ENCODE results near the gene CCNG2. TPM values are rescaled to one million over a fixed set of nuclear protein-coding genes. Genes with fewer than 3 reads are reported as not detected.
A peak's percentile ranks its signal among the peaks of the same experiment; 100 is the strongest.
"Not testable (repeated sequence)": the region's sequence is repeated elsewhere in the genome, so short reads cannot be mapped to it uniquely, and the experiment has no call there.

CCNG2 gene
- total RNA-seq, result 10 to 100 TPM; 36.6 to 38.0 TPM
- long read RNA-seq, donor 1, full-length matches to known transcripts, result 17 of 30 reads
- long read RNA-seq, donor 1, partial matches to known transcripts, result 5 of 30 reads
- long read RNA-seq, donor 1, other reads (novel, unspliced or antisense), result 8 of 30 reads
- long read RNA-seq, donor 2, full-length matches to known transcripts, result 3 of 4 reads
- long read RNA-seq, donor 2, partial matches to known transcripts, result 0 of 4 reads
- long read RNA-seq, donor 2, other reads (novel, unspliced or antisense), result 1 of 4 reads

GRCh38 chr4:77156912-77157858, at the start of gene CCNG2:
Gene CCNG2, plus strand, starts transcription at chr4:77157207. Its CDS starts 1,326 bp downstream, at chr4:77158533.
- DNase-seq (ENCODE audit: low spot score), result peak; percentile 95
- intact Hi-C loops (cut with DNase I), result loop anchor here in 1 of 2 donors (5.0 to 10.0 kb wide), 2 partner anchors 52 to 80 kb away; partner anchors contain the start of gene CCNI

DNA sequence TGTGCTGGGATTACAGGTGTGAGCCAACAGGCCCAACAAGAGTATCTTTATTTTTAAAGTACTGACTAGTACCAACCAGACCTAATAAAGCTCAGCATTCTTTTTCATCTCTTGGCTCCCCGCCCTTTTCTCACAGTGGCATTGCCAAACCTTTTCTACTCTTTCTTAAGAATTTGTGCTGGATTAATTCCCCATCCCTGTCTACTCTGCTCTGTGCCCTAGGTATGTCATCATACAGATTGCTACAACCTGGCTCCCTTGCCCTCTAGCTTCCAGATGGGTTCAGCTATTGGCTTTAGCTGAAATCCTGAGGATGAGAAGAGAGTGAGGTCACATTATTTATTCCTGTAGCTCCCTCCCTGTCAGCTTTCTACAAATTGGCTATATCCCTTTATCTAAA, 46.3 kb upstream of the CCNG2 start:
- intact Hi-C loops (cut with DNase I), result no loop called here
- DNase-seq (ENCODE audit: low spot score), result no peak

DNA sequence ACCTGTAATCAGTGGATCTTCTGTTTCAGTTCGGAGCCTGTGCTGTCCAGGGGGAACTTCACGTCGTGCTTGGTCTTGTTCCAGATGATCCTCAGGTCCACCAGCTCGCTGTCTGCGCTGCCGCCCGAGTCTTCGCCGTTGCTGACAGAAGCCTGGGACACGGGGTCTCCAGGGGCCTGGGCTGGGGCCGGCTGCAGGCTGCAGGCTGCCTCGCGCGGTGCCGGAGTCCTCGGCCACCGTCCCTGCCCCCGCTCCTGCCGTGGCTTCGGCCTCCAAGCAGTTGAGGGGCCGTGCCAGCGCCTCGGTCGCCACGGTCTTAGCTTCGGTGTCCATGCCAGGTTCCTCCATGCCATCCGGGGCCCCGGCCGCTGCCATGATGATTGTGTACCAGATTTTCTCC, 43.9 kb upstream of the CCNG2 start:
- no peak for DNase-seq (ENCODE audit: low spot score)
- intact Hi-C loops (cut with DNase I), result no loop called here

GRCh38 chr4:77117721-77118120, 39.3 kb upstream of the CCNG2 start:
- intact Hi-C loops (cut with DNase I), result no loop called here
- no peak for DNase-seq (ENCODE audit: low spot score)

DNA sequence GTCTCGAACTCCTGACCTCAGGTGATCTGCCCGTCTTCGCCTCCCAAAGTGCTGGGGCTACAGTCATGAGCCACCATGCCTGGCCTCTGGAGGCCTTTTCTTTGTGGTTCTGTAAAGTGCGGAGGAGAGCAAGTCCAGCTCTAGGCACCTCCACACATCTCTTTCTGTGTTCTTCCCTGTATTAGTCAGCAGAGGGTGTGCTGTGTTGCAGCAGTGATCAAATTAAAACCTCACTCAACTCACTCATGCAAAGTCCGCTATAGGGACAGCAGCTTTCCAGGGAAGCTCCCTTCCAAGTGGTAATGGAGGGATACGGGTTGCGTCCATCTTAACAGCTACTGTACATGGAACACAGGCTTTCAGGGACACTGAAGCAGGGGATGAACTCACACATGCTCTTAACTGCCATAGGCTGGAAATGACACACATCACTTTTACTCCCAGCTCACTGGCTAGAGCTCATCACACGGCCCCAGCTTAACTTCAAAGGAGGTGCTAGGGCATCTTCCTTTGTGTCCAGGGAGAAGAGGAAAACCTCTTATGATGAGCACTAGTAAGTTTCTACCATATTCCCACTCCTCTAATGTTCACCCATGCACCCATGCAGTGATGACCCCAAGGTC, 36.0 kb upstream of the CCNG2 start:
- intact Hi-C loops (cut with DNase I), result no loop called here

DNA sequence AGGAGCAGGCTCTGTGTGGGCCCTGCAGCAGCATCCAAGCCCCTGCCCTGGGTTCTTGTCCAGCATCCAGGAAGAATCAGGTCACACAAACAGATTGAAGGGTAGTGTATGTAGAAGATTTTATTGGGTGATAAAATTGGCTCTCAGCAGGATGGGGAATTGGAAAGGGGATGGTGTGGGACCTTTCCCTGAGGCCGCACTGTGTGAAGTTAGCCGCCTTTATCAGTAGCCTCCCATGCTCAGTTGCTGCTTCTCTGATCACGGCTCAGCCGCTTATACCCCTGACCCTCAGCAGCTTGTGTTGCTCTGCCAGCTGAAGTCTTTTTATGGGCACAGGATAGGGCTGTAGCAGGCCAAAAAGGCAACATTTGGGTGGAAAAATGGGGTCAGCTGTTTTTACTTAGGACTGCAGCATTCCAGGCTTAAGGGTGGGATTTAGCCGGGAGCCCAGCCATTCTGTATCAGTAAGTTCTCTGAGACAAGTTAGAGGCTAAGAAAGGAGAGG, 35.2 kb upstream of the CCNG2 start:
- DNase-seq (ENCODE audit: low spot score), result no peak
- intact Hi-C loops (cut with DNase I), result no loop called here

More for the DNA sequence above, 36.0 kb upstream of the CCNG2 start:
- no peak for DNase-seq (ENCODE audit: low spot score)

GRCh38 chr4:77122656-77123055, 34.4 kb upstream of the CCNG2 start:
- intact Hi-C loops (cut with DNase I), result no loop called here
- no peak for DNase-seq (ENCODE audit: low spot score)

DNA sequence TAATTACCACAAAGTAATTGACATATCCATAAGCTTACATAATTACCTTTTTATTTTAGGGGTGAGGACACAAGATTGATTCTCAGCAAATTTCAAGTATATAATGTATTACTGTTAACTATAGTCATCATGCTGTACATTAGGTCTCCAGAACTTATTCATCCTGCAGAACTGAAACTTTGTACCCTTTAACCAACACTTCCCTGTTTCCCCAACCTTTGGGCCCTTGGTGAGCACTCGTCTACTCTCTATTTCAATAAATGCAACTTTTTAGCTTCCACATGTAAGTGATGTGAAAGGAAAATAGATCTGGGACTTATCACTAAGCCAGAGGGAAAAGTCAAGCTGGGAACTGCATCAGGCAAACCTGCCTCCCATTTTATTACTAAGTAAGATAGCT, 33.6 kb upstream of the CCNG2 start:
- no peak for DNase-seq (ENCODE audit: low spot score)
- intact Hi-C loops (cut with DNase I), result no loop called here

DNA sequence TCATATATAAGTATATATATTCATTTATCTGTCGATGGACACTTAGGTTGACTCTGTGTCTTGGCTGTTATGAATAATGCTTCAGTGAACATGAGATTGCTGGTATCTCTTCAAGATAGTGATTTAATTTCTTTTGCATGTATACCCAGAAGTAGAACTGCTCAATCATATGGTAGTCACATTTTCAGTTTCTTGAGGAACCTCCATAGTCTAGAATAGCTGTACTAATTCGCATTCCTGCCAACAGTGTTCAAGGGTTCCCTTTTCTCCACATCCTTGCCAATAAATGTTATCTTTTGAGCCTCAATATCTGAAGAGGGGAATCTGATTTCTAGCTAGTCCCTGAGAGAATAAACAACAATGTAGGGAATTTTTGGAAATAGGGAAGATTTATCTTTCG, 32.4 kb upstream of the CCNG2 start:
- no peak for DNase-seq (ENCODE audit: low spot score)
- intact Hi-C loops (cut with DNase I), result no loop called here

DNA sequence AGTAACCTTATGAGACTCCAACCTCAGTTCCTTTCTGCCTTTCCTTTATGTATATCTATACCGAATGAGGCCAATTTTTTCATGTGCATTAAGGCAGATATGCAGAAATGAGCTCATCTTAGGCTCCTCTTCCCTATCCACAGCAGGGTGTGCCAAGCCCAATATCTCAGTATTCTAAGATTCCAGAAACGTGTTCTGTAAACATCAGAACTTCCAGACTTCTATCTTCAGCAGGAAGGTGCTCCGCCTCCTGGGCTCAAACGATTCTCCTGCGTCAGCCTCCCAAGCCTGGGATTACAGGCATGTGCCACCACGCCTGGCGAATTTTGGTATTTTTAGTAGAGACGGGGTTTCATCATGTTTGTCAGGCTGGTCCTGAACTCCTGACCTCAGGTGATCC, 31.0 kb upstream of the CCNG2 start:
- intact Hi-C loops (cut with DNase I), result no loop called here
- DNase-seq (ENCODE audit: low spot score), result no peak

DNA sequence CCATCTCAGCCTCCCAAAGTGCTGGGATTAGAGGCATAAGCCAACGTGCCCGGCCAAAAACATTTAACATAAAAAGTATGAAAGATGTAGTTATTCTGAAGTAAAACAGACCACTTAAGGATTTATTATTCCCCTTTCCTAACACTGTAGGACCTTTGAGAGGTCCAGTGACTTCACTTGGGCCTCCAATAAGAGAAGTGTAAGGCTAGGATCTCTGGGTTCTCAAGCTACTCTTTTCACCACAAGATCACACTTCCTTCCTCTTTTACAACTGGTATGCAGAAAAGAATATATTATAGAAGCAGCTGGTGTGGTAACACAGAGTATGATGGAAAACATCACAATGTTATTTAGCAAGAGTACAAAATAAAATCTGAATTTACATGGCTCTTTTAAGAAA, 30.2 kb upstream of the CCNG2 start:
- DNase-seq (ENCODE audit: low spot score), result no peak
- intact Hi-C loops (cut with DNase I), result no loop called here

- intact Hi-C loops (cut with DNase I), result no loop called here
Measured at GRCh38 chr4:77127215-77127614, 29.8 kb upstream of the CCNG2 start.

DNA sequence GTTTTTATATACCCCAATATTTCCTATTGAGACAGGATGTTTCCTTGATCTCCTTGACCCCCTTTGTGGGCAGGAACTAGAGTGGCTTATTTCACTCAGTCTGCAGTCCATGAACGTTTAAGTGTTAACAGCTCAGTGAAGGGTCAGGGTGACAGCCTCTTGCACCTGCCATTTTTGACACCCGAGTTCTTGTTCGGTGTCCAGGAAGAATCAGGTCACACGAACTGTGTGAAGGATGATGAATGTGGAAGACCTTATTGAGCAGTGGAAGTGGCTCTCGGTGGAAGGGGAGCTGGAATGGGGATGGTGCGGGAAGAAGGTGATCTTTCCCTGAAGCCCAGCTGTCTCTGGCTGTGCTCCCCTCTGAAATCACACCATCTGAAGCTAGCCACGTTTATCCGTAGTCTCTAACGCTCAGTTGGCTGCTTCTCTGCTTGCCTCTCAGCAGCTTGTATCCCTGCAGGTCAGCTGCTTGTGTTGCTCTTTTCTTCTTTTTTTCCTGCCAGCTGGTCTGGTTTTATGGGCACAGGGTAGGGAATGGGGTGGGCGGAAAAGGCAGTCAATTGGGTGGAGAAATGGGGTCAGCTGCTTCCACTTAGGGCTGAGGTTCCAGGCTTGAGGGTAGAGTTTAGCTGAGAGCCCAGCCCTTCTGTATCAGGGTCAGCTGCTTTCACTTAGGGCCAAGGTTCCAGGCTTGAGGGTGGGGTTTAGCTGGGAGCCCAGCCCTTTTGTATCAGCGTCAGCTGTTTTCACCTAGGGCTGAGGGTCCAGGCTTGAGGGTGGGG, 29.0 kb upstream of the CCNG2 start:
- DNase-seq (ENCODE audit: low spot score), result no peak
- intact Hi-C loops (cut with DNase I), result no loop called here

More at GRCh38 chr4:77127215-77127614, 29.8 kb upstream of the CCNG2 start:
- no peak for DNase-seq (ENCODE audit: low spot score)

DNA sequence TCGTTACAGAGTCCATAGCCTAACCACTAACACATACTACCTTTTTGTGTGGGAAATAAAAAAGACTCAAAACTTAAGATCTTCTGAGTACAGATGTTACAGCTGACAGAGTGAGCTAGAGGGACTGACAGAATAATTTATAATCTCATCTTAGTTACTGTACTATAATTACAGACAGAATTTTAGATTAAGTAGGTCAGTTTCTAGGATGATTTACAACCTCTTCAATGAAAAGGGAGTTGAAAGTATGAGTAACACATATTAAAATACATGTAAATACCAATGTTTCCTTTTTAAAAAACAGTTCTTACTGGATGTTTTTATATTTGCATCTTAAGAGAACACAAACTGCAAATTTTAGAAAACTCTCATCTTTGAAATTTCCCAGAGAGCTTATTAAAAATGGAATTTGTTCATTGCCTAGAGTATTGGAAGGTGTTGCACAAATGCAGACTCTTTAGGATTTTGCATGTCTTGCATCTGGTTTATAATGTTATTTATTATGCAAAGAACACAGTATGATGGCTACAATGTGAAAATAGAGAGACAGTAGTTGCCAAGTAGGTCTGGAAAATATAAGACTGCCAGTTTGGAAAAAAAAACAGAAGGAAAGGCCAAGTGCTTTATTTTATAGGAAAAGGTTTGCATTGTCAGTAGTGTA, 24.2 kb upstream of the CCNG2 start:
- no peak for DNase-seq (ENCODE audit: low spot score)
- intact Hi-C loops (cut with DNase I), result no loop called here

DNA sequence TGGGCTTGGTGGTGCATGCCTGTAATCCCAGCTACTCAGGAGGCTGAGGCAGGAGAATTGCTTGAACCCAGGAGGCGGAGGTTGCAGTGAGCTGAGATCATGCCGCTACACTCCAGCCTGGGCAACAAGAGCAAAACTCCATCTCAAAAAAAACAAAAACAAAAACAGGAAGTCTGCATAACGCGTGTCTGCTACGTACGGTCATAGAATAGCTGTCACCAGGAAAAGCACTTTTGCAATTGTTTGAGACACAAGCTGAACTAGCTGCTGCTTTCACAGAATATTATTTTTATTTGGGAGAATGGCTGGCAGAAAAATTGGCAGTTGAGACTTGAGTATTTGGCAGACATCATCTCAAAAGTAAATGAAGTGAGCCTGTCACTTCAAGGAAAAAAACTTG, 19.6 kb upstream of the CCNG2 start:
- intact Hi-C loops (cut with DNase I); DNase-seq (ENCODE audit: low spot score): not testable (repeated sequence)

DNA sequence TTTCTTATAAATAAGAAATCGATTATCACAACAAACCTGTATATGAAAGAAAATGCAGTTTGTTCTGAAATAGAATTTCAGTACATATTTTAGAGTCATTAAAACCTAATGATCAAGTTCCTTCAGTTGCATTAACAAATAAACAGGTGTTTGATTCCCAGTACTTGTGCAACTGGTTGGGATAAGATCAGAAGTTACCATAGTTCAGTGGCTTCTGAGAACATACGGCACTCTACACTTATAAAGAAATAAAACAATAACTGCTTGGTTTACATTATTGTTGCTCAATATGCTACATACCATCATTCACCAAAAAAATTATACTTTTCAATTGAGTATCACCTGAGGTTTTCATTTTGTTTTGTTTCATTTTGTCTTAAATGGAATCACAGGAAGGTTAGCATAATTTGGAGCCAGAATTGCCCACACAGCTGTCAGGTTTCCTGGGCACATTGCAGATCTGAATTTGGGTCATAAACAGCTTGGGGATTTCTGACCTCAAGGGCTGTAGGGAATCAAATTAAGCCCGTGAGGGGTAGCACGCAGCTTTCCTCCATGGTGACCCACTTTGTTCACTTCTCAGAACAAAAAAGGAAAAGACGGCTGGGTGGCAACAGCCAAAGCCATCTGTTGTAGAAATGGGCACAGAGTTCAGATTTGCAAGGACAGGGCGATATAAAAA, 14.9 kb upstream of the CCNG2 start:
- intact Hi-C loops (cut with DNase I), result no loop called here
- no peak for DNase-seq (ENCODE audit: low spot score)

DNA sequence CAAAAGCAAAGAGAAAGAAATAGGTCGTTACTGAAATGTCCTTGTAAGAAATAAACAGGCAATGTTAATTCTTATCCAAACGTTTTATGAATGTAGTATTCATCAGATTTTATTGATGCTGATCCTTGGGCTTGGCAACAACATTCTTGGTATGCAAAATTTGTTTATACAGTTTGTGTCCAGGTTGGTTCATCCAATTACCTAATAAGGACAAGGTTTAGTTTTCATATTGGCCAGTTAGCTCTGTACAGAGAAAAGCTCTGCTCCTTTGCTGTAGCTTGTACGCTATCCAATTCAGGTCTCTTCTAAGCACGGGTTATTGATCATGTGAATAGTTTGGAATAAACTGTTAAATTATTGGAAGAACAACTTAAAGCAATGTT, 14.4 kb upstream of the CCNG2 start:
- DNase-seq (ENCODE audit: low spot score), result no peak
- intact Hi-C loops (cut with DNase I), result no loop called here

DNA sequence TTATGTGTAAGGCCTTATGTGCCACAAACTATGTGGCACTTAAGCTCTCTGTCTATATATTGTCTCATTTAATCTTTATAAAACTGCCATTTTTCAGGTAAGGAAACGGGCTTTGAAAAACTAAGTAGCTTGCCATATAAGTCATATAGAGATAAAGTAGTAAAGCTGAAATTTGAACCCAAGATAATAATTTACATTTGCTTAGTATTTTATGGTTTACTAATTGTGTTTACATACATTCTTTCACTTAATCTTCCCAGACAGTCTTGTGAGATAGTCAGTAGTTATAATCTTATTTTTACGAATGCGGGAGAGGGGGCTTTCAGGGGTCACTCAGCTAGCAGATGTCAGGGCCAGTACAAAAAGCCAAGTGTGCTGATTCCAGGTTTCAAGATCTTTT, 13.9 kb upstream of the CCNG2 start:
- no peak for DNase-seq (ENCODE audit: low spot score)
- intact Hi-C loops (cut with DNase I), result no loop called here
